Endothelial cell (in vitro differentiated cells): ENCODE results near the gene BACH2. TPM values are rescaled to one million over a fixed set of nuclear protein-coding genes. Genes with fewer than 3 reads are reported as not detected.

Source experiments
- DNase-seq: peaks from one replicate; pipeline ENCODE4 v3.0.0; 2021; ENCODE audit warnings: low spot score
- H3K27ac Mint-ChIP-seq: one replicate; pipeline ENCODE4 v1.8.0; 2021; ENCODE audit warnings: mixed read lengths, inconsistent platforms; ENCODE audit not compliant: unreplicated experiment
- H3K27me3 Mint-ChIP-seq: one replicate; pipeline ENCODE4 v1.8.0; 2021; ENCODE audit warnings: mild to moderate bottlenecking, moderate library complexity, mixed read lengths, inconsistent platforms; ENCODE audit not compliant: unreplicated experiment
- H3K36me3 Mint-ChIP-seq: one replicate; pipeline ENCODE4 v1.8.0; 2021; ENCODE audit warnings: mild to moderate bottlenecking, low read depth, mixed read lengths, inconsistent platforms; ENCODE audit not compliant: unreplicated experiment
- H3K4me1 Mint-ChIP-seq: one replicate; pipeline ENCODE4 v1.8.0; 2021; ENCODE audit warnings: mild to moderate bottlenecking, mixed read lengths, inconsistent platforms; ENCODE audit not compliant: unreplicated experiment
- H3K4me3 Mint-ChIP-seq: one replicate; pipeline ENCODE4 v1.8.0; 2021; ENCODE audit warnings: mild to moderate bottlenecking, mixed read lengths, inconsistent platforms; ENCODE audit not compliant: unreplicated experiment
- H3K9me3 Mint-ChIP-seq: one replicate; pipeline ENCODE4 v1.8.0; 2021; ENCODE audit warnings: mixed read lengths, inconsistent platforms; ENCODE audit not compliant: unreplicated experiment
- CTCF ChIP-seq: fragments of 200-600 bp; sonication (generic); IDR thresholded peaks from one replicate; pipeline ENCODE4 v1.5.0; 2021; ENCODE audit warnings: antibody characterized with exemption; ENCODE audit not compliant: unreplicated experiment
- total RNA-seq: library from RNA; stranded (reverse); fragmentation: NEBNext Ultra II Directional; extraction: Animal tissue kit (Norgen Biotek cat#: 25700); gene quantifications from one replicate; pipeline ENCODE4 v1.2.1, GENCODE V29; 2021; ENCODE audit not compliant: unreplicated experiment

Gene BACH2
- total RNA-seq, 1 donor from 2014 or later, result 3.9 TPM

GRCh38 chr6:89961481-89961880 lies 335.2 kb downstream of the BACH2 start:
- H3K4me1 Mint-ChIP-seq, result peaks cover 3% of the 10 kb centered on the region
- no peak overlapping the region for H3K27ac Mint-ChIP-seq
- no peak for DNase-seq
- H3K36me3 Mint-ChIP-seq, result no peaks in the 10 kb centered on the region
- H3K27me3 Mint-ChIP-seq, result peaks cover 1% of the 10 kb centered on the region
- H3K4me3 Mint-ChIP-seq, result no peak overlapping the region
- H3K9me3 Mint-ChIP-seq, result no peaks in the 10 kb centered on the region
- no peak for TF ChIP-seq CTCF

GRCh38 chr6:89959883-89960282 lies 336.8 kb downstream of the BACH2 start:
- DNase-seq, result no peak
- Mint-ChIP-seq H3K36me3 (no peaks in the 10 kb centered on the region), H3K4me3 (no peak overlapping the region), H3K27ac (no peak overlapping the region), H3K9me3 (no peaks in the 10 kb centered on the region), H3K27me3 (peaks cover 4% of the 10 kb centered on the region), H3K4me1 (peaks cover 3% of the 10 kb centered on the region)
- TF ChIP-seq CTCF, result no peak

GRCh38 chr6:89956182-89956581 lies 340.5 kb downstream of the BACH2 start:
- H3K4me1 Mint-ChIP-seq, result peaks cover 3% of the 10 kb centered on the region
- H3K9me3 Mint-ChIP-seq, result no peaks in the 10 kb centered on the region
- H3K36me3 Mint-ChIP-seq, result peaks cover 5% of the 10 kb centered on the region
- no peak for TF ChIP-seq CTCF
- H3K27me3 Mint-ChIP-seq, result peaks cover 3% of the 10 kb centered on the region
- H3K27ac Mint-ChIP-seq, result no peak overlapping the region
- no peak overlapping the region for H3K4me3 Mint-ChIP-seq
- DNase-seq, result no peak

- no peak for DNase-seq
- no peak for TF ChIP-seq CTCF
- H3K4me3 Mint-ChIP-seq, result no peak overlapping the region
- peaks cover 3% of the 10 kb centered on the region for H3K4me1 Mint-ChIP-seq
- H3K9me3 Mint-ChIP-seq, result no peaks in the 10 kb centered on the region
- peaks cover 6% of the 10 kb centered on the region for H3K36me3 Mint-ChIP-seq
- no peak overlapping the region for H3K27ac Mint-ChIP-seq
- peaks cover 3% of the 10 kb centered on the region for H3K27me3 Mint-ChIP-seq
Observed at GRCh38 chr6:89955364-89955763, 341.3 kb downstream of the BACH2 start.

GRCh38 chr6:89954721-89955148 lies 341.9 kb downstream of the BACH2 start:
- Mint-ChIP-seq H3K4me1 (no peaks in the 10 kb centered on the region), H3K4me3 (no peak overlapping the region), H3K27ac (no peak overlapping the region), H3K9me3 (no peaks in the 10 kb centered on the region), H3K27me3 (peaks cover 3% of the 10 kb centered on the region), H3K36me3 (peaks cover 6% of the 10 kb centered on the region)
- no peak for TF ChIP-seq CTCF
- no peak for DNase-seq
